Measurements from ENCODE around the gene CNTF. TPM values are rescaled to one million over a fixed set of nuclear protein-coding genes. Genes with fewer than 3 reads are reported as not detected.

The CNTF gene
- total and polyA plus RNA-seq, 12 donors = 0.16 to 3.0 (median 0.84) TPM

DNA sequence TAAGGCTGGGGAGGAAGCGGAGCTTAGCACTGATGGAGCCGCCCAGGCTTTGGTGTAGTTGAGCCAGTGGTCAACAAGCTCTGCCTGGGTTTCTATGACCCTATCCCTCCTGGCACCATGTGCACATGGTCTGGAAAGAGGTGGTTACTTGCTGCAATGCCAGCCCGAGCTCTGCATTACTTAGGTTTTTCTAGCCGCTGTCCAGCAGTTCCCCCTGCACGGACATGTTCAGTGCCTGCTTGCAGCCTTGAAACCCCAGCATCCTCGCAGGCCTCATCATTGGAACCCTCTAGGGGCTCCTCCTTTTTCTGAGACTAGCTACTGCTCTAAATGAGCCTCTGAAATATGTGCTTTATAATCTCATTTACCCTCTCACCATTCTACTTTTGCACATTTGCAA is 16.6 kb downstream of the CNTF start:
- no peak for TF ChIP-seq CTCF (IDR thresholded peaks at IDR 0.05)
- no peak for TF ChIP-seq POLR2A (IDR thresholded peaks at IDR 0.05)
- WGBS, 4 donors = 86 to 92% (median 89%) methylated on average over 4 to 6 of the region's 6 CpGs
- H3K27ac ChIP-seq = no peak overlapping the region
- H3K36me3 ChIP-seq (replicated peaks in 1 of 2) = no peaks in the 10 kb centered on the region
- H3K9me3 ChIP-seq (replicated peaks in 1 of 3) = no peaks in the 10 kb centered on the region
- intact Hi-C loops (cut with DNase I) = no loop called here
- H3K27me3 ChIP-seq = no peaks in the 10 kb centered on the region
- no peak for DNase-seq
- H3K4me3 ChIP-seq = no peak overlapping the region
- peaks cover 9 to 20% of the 10 kb centered on the region in 2 donors for H3K4me1 ChIP-seq (replicated peaks in 1 of 2)

DNA sequence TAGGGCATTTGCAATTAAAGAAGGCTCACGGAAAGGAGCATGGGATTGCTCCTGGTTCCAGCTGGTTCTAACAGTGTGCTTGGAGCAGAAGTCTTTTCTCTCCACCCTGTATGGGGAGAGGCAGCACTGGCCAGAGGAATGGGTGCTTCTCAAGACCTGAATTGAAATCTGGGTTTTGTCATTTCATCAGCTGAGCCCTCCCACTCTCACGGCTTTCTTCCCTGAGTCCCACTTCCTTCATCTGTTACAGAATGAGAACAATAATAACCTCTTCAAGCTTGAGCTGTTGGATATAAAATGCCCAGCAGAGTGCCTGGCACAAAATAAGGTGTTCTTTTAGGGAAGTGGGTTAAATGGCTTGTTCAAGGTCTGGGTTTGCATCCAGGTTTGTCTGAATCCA is 17.2 kb downstream of the CNTF start:
- peaks cover 9 to 20% of the 10 kb centered on the region in 2 donors for H3K4me1 ChIP-seq (replicated peaks in 1 of 2)
- no peak overlapping the region for H3K4me3 ChIP-seq
- H3K36me3 ChIP-seq (replicated peaks in 1 of 2) = no peaks in the 10 kb centered on the region
- H3K27ac ChIP-seq = peak overlapping the region in 2 of 5 donors; percentile 37 to 40
- 58 to 62% (median 60%) methylated on average over 2 of the region's 2 CpGs for WGBS, 4 donors
- no peak for DNase-seq
- no peaks in the 10 kb centered on the region for H3K9me3 ChIP-seq (replicated peaks in 1 of 3)
- intact Hi-C loops (cut with DNase I) = no loop called here
- no peak for TF ChIP-seq CTCF (IDR thresholded peaks at IDR 0.05)
- TF ChIP-seq POLR2A (IDR thresholded peaks at IDR 0.05) = no peak
- no peaks in the 10 kb centered on the region for H3K27me3 ChIP-seq

DNA sequence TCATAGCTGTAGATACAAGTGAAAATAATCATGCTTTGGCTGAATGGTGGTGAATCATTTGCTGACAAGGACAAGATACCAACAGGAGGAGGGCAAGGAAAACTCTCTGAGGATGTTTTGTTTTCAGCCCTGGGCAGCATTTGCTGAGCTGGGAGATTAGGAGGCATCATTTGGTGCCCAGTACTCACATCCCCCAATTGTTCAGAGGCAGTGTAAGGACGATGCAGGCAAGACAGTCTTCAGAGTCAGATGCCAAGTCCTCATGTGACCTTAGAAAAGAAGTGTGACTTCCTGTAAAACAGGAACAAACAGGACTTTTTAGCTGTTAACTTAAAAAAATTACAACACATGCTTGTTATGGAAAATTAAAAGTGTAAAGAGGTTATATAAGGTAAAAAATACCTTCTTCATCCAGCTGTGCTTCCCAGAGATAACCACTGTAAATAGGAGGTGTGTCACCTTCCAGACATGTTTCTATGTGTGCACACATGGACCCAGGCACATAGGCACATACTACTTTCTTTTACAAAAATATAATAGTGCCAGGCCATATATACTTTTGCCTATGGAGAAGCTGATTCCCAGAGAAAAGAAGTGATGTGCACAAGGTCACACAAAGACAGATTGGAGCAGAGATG is 18.0 kb downstream of the CNTF start:
- peak in 4 of 7 donors; percentile 37 to 51 (median 42) for DNase-seq
- no peaks in the 10 kb centered on the region for H3K9me3 ChIP-seq (replicated peaks in 1 of 3)
- peaks cover 9 to 20% of the 10 kb centered on the region in 2 donors for H3K4me1 ChIP-seq (replicated peaks in 1 of 2)
- peak overlapping the region in 2 of 5 donors; percentile 37 to 40 for H3K27ac ChIP-seq
- intact Hi-C loops (cut with DNase I) = no loop called here
- H3K36me3 ChIP-seq (replicated peaks in 1 of 2) = no peaks in the 10 kb centered on the region
- WGBS, 4 donors = 0 to 4% (median 0%) methylated on average over 1 of the region's 1 CpG
- H3K27me3 ChIP-seq = no peaks in the 10 kb centered on the region
- TF ChIP-seq CTCF (IDR thresholded peaks at IDR 0.05) = no peak
- no peak for TF ChIP-seq POLR2A (IDR thresholded peaks at IDR 0.05)
- no peak overlapping the region for H3K4me3 ChIP-seq

GRCh38 chr11:58641341-58641740 is 18.9 kb downstream of the CNTF start:
- intact Hi-C loops (cut with DNase I) = no loop called here
- 69 to 80% (median 76%) methylated on average over 3 of the region's 3 CpGs for WGBS, 4 donors

More at GRCh38 chr11:58641341-58641740, 18.9 kb downstream of the CNTF start:
- Histone ChIP-seq H3K9me3 (replicated peaks in 1 of 3) (no peaks in the 10 kb centered on the region), H3K27me3 (no peaks in the 10 kb centered on the region), H3K4me3 (no peak overlapping the region), H3K27ac (peak overlapping the region in 2 of 5 donors; percentile 37 to 40), H3K36me3 (replicated peaks in 1 of 2) (no peaks in the 10 kb centered on the region), H3K4me1 (replicated peaks in 1 of 2) (peaks cover 9 to 20% of the 10 kb centered on the region in 2 donors)
- no peak for DNase-seq
- TF ChIP-seq POLR2A (IDR thresholded peaks at IDR 0.05) (no peak), CTCF (IDR thresholded peaks at IDR 0.05) (no peak)
